Body of pancreas (tissue), 4 donors: ENCODE data around the gene ACLY. TPM values are rescaled to one million over a fixed set of nuclear protein-coding genes. Genes with fewer than 3 reads are reported as not detected.

Experiments used
- ATAC-seq: fragments of 150-250 bp; one replicate; pipeline ENCODE4 v1.9.1; 2016
- DNase-seq, 4 donors: peaks; one replicate each; pipeline ENCODE4 v3.0.0-alpha.2; 2019
- H3K27ac ChIP-seq, 4 donors: fragments of 200-600 bp; sonication (generic); 1 replicate in 3 of 4; 2 replicates in 1 of 4; pipeline versions ENCODE4 v1.5.1 to v1.6.1; 2016 to 2019; ENCODE audit warnings: mild to moderate bottlenecking in 1 of 4, mixed read lengths in 1 of 4, moderate library complexity in 1 of 4
- H3K27me3 ChIP-seq, 2 donors: fragments of 200-600 bp; sonication (generic); one replicate each; pipeline ENCODE4 v1.6.0; 2016; ENCODE audit warnings: mild to moderate bottlenecking in 1 of 2
- H3K36me3 ChIP-seq, 2 donors: fragments of 200-600 bp; sonication (generic); replicated peaks in 1 of 2; 2 replicates each; pipeline ENCODE4 v1.5.1; 2016; ENCODE audit warnings: low read depth in 2 of 2; ENCODE audit not compliant: insufficient read depth in 1 of 2
- H3K4me1 ChIP-seq: fragments of 200-600 bp; sonication (generic); one replicate; pipeline ENCODE4 v1.6.0; 2016
- H3K4me3 ChIP-seq, 2 donors: fragments of 200-600 bp; sonication (generic); 1 replicate in 1 of 2; 2 replicates in 1 of 2; pipeline ENCODE4 v1.5.1; 2016 to 2019
- H3K9me3 ChIP-seq, 3 donors: fragments of 200-600 bp; sonication (generic); 1 replicate in 2 of 3; 2 replicates in 1 of 3; pipeline ENCODE4 v1.5.1; 2016
- POLR2A ChIP-seq, 3 donors: fragments of 450-650 bp; IDR thresholded peaks; one replicate each; pipeline ENCODE4 v1.6.1; 2016; ENCODE audit warnings: antibody characterized with exemption in 3 of 3, mild to moderate bottlenecking in 2 of 3
- WGBS, 2 donors: methylation state at CpG; one replicate each; pipeline ENCODE4 v1.1.5; 2017; 5-methylcytosine and 5-hydroxymethylcytosine counted together
- intact Hi-C: fragments of 100-400 bp; cut with DNase I; formaldehyde crosslinking; loops from one replicate; pipeline ENCODE4 v1.15.1; 2023
- total RNA-seq, 2 donors: library from RNA; depleted of rRNA; stranded (reverse); fragments of >200 nt; gene quantifications; one replicate each; pipeline ENCODE4 v1.1.0, GENCODE V29; 2016
- TF ChIP-seq, protein P1 (sequence below), 7 experiments: fragments of 450-650 bp in 4 of 7; fragments of 200-600 bp in 3 of 7; sonication (generic) in 3 of 7; IDR thresholded peaks; one replicate each; pipeline ENCODE4 v1.5.1; 2016 to 2019; ENCODE audit warnings: antibody characterized with exemption in 7 of 7

Gene ACLY
- total RNA-seq, 2 donors from 2014 or later = 39.2 to 59.0 TPM

- DNase-seq (no peak), ATAC-seq (no peak)
- Histone ChIP-seq H3K36me3 (no peaks in the 10 kb centered on the region), H3K4me1 (peaks cover 29% of the 10 kb centered on the region), H3K4me3 (no peak overlapping the region), H3K9me3 (no peaks in the 10 kb centered on the region), H3K27me3 (no peaks in the 10 kb centered on the region), H3K27ac (no peak overlapping the region)
- no peak for TF ChIP-seq POLR2A (IDR thresholded peaks at IDR 0.05)
- TF ChIP-seq, protein P1, sequence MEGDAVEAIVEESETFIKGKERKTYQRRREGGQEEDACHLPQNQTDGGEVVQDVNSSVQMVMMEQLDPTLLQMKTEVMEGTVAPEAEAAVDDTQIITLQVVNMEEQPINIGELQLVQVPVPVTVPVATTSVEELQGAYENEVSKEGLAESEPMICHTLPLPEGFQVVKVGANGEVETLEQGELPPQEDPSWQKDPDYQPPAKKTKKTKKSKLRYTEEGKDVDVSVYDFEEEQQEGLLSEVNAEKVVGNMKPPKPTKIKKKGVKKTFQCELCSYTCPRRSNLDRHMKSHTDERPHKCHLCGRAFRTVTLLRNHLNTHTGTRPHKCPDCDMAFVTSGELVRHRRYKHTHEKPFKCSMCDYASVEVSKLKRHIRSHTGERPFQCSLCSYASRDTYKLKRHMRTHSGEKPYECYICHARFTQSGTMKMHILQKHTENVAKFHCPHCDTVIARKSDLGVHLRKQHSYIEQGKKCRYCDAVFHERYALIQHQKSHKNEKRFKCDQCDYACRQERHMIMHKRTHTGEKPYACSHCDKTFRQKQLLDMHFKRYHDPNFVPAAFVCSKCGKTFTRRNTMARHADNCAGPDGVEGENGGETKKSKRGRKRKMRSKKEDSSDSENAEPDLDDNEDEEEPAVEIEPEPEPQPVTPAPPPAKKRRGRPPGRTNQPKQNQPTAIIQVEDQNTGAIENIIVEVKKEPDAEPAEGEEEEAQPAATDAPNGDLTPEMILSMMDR (IDR thresholded peaks at IDR 0.05) = no peak
- intact Hi-C loops = no loop called here
- 86 to 93% methylated on average over 5 of the region's 5 CpGs for WGBS, 2 donors
Measured at GRCh38 chr17:41941168-41941567, 22.4 kb upstream of the ACLY start.

DNA sequence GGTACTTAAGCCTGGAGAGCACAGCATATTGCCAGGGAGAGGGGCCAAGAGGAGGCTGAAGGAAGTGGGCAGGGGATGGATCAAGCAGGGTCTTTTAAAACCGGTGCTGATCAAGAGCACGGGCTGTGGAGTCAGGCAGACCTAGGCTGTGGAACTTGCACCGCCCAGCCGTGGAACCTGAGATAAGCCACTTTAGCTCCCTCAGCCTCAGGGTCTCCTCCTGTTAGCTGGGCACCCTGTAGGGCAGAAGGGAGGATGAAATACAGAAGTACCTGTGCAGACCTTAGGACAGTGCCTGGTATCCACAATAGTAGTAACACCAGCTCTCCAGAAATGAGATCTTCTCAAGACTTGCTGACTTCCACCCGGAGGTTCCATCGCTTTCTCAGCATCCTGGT, 20.9 kb upstream of the ACLY start:
- H3K9me3 ChIP-seq = no peaks in the 10 kb centered on the region
- ATAC-seq = no peak
- H3K27ac ChIP-seq = no peak overlapping the region
- intact Hi-C loops = no loop called here
- no peaks in the 10 kb centered on the region for H3K36me3 ChIP-seq
- 87 to 88% methylated on average over 3 to 6 of the region's 6 CpGs for WGBS, 2 donors
- no peaks in the 10 kb centered on the region for H3K27me3 ChIP-seq
- TF ChIP-seq, protein P1 (IDR thresholded peaks at IDR 0.05) = no peak
- no peak for TF ChIP-seq POLR2A (IDR thresholded peaks at IDR 0.05)
- H3K4me3 ChIP-seq = no peak overlapping the region
- H3K4me1 ChIP-seq = peaks cover 26% of the 10 kb centered on the region
- no peak for DNase-seq

DNA sequence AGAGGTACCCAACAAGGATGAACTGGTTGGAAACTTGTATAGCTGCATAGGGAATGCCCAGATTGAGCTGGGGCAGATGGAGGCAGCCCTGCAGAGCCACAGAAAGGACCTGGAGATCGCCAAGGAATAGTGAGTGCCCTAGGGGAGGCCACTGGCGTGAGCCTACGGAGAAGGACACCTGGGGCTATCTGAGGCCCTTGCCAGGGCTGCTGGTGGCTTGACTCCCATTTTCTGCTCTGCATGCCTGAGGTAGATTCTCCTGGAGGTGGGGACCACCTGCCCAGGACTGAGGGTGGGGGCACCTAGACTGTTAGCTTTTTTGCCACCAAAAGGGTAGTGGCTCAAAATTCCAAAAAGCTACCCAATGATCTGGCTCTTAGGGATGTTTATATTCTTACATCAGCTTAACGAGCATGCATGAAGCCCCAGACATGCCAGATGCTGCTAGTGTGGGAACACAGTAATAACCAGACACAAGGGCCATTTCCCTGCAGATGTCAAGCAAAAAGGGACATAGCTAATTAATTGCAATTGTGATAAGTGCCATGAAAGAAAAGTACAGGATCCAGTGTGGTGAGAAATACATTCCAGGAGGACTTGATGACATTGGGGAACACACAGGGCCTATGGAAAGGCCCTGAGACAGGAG, 20.4 kb upstream of the ACLY start:
- Histone ChIP-seq H3K36me3 (no peaks in the 10 kb centered on the region), H3K4me1 (peaks cover 22% of the 10 kb centered on the region), H3K27me3 (no peaks in the 10 kb centered on the region), H3K4me3 (no peak overlapping the region), H3K27ac (peak overlapping the region in 3 of 4 donors; percentile 63 to 78 (median 70)), H3K9me3 (no peaks in the 10 kb centered on the region)
- intact Hi-C loops = no loop called here
- ATAC-seq (no peak), DNase-seq (no peak)
- TF ChIP-seq POLR2A (IDR thresholded peaks at IDR 0.05) = no peak
- TF ChIP-seq, protein P1 (IDR thresholded peaks at IDR 0.05) = no peak
- 82 to 90% methylated on average over 1 to 4 of the region's 4 CpGs for WGBS, 2 donors

GRCh38 chr17:41937970-41938954, 19.5 kb upstream of the ACLY start:
- ATAC-seq = peak; percentile 90
- no peaks in the 10 kb centered on the region for H3K27me3 ChIP-seq
- peaks cover 22% of the 10 kb centered on the region for H3K4me1 ChIP-seq
- H3K36me3 ChIP-seq = no peaks in the 10 kb centered on the region
- intact Hi-C loops = no loop called here
- H3K27ac ChIP-seq = peak overlapping the region in 3 of 4 donors; percentile 63 to 78 (median 70)
- H3K4me3 ChIP-seq = no peak overlapping the region
- TF ChIP-seq, protein P1 (IDR thresholded peaks at IDR 0.05) = no peak
- no peak for TF ChIP-seq POLR2A (IDR thresholded peaks at IDR 0.05)
- WGBS, 2 donors = 60 to 77% methylated on average over 10 to 19 of the region's 19 CpGs
- peak; percentile 76 to 87 (median 83) for DNase-seq
- no peaks in the 10 kb centered on the region for H3K9me3 ChIP-seq
